Breast epithelium (tissue), 3 donors: Measurements from ENCODE around the gene UBE4B.

ENCODE experiments used
- CTCF ChIP-seq, 3 donors: fragments of 450-650 bp; IDR thresholded peaks; one replicate each; pipeline ENCODE4 v1.5.1; 2016 to 2017; ENCODE audit warnings: antibody characterized with exemption in 3 of 3, mild to moderate bottlenecking in 3 of 3, moderate library complexity in 3 of 3
- POLR2A ChIP-seq: fragments of 450-650 bp; IDR thresholded peaks from one replicate; pipeline ENCODE4 v1.6.1; 2016; ENCODE audit warnings: antibody characterized with exemption, mild to moderate bottlenecking, moderate library complexity
- POLR2AphosphoS5 ChIP-seq, 3 donors: sonication (generic); formaldehyde crosslinking; IDR thresholded peaks; one replicate each; pipeline ENCODE4 v1.6.1; 2017; ENCODE audit warnings: antibody characterized with exemption in 3 of 3

GRCh38 chr1:10186331-10187025, 153.7 kb downstream of the UBE4B start:
- TF ChIP-seq CTCF (IDR thresholded peaks at IDR 0.05), result no peak
- TF ChIP-seq POLR2AphosphoS5 (IDR thresholded peaks at IDR 0.05), result no peak
- TF ChIP-seq POLR2A, result no peak
